Femur (tissue), 1 donor: Measurements from ENCODE around the gene SYT15.
"Not testable (repeated sequence)": the region's sequence is repeated elsewhere in the genome, so short reads cannot be mapped to it uniquely, and the experiment has no call there.

Experiments used
- DNase-seq: peaks from one replicate; pipeline ENCODE4 v3.0.0-alpha.2; 2017

SYT15 gene

GRCh38 chr10:46578474-46579178 lies at the start of gene SYT15:
Gene SYT15, plus strand, starts transcription at chr10:46579128. Its CDS starts 41 bp downstream, at chr10:46579169.
- DNase-seq: peak; percentile 4

- DNase-seq: not testable (repeated sequence)
Observed at GRCh38 chr10:46529742-46530141, 49.2 kb upstream of the SYT15 start.

- DNase-seq: peak; percentile 77
Observed at GRCh38 chr10:46530249-46531186, 48.4 kb upstream of the SYT15 start.

- not testable (repeated sequence) for DNase-seq
Observed at GRCh38 chr10:46532256-46532655, 46.7 kb upstream of the SYT15 start.

GRCh38 chr10:46534828-46535524 lies 44.0 kb upstream of the SYT15 start:
- no peak for DNase-seq

GRCh38 chr10:46536171-46536570 lies 42.8 kb upstream of the SYT15 start:
- DNase-seq: no peak

GRCh38 chr10:46536781-46537180 lies 42.1 kb upstream of the SYT15 start:
- DNase-seq: no peak

GRCh38 chr10:46537309-46537708 lies 41.6 kb upstream of the SYT15 start:
- DNase-seq: no peak

GRCh38 chr10:46538155-46538554 lies 40.8 kb upstream of the SYT15 start:
- no peak for DNase-seq

- DNase-seq: no peak
Observed at GRCh38 chr10:46538717-46539426, 40.1 kb upstream of the SYT15 start.

- DNase-seq: no peak
Observed at GRCh38 chr10:46539596-46540411, 39.1 kb upstream of the SYT15 start.

GRCh38 chr10:46540412-46541016 lies 38.4 kb upstream of the SYT15 start:
- DNase-seq: no peak

GRCh38 chr10:46541017-46541661 lies 37.8 kb upstream of the SYT15 start:
- DNase-seq: no peak

GRCh38 chr10:46541735-46542566 lies 37.0 kb upstream of the SYT15 start:
- no peak for DNase-seq

- no peak for DNase-seq
Observed at GRCh38 chr10:46542567-46543465, 36.1 kb upstream of the SYT15 start.

GRCh38 chr10:46543466-46544377 lies 35.2 kb upstream of the SYT15 start:
- no peak for DNase-seq

- DNase-seq: no peak
Observed at GRCh38 chr10:46544989-46545791, 33.7 kb upstream of the SYT15 start.
